CD4-positive, alpha-beta memory T cell (primary cell): ENCODE measurements around the gene MUCL3. TPM values are rescaled to one million over a fixed set of nuclear protein-coding genes. Genes with fewer than 3 reads are reported as not detected.

ENCODE experiments used
- CTCF ChIA-PET: fragments of 350-600 bp; sonication (Branson Sonifier 250); formaldehyde crosslinking; loops from one replicate; lab custom pipeline; 2021; ENCODE audit warnings: inconsistent platforms; ENCODE audit not compliant: partially characterized antibody; lab: Charles Lee
- POLR2A ChIA-PET: fragments of 350-600 bp; sonication (Branson Sonifier 250); formaldehyde crosslinking; loops from one replicate; lab custom pipeline; 2021; ENCODE audit not compliant: partially characterized antibody; lab: Charles Lee
- DNase-seq, 5 donors: peaks; one replicate each; pipeline versions ENCODE4 v3.0.0 to v3.0.0-alpha.2; 2020 to 2022; ENCODE audit warnings: mixed read lengths in 1 of 5
- H3K27ac ChIP-seq: one replicate; pipeline ENCODE4 v1.7.0; 2013; ENCODE audit warnings: low read depth, low read length
- H3K27me3 ChIP-seq: 2 replicates; pipeline ENCODE4 v1.7.0; 2013; ENCODE audit warnings: mild to moderate bottlenecking, low read length, moderate library complexity; ENCODE audit not compliant: insufficient read depth
- H3K36me3 ChIP-seq: 2 replicates; pipeline ENCODE4 v1.7.0; 2013; ENCODE audit warnings: mild to moderate bottlenecking, low read length, moderate library complexity; ENCODE audit not compliant: insufficient read depth
- H3K4me1 ChIP-seq: 2 replicates; pipeline ENCODE4 v1.7.0; 2013; ENCODE audit warnings: mild to moderate bottlenecking, low read length, moderate library complexity; ENCODE audit not compliant: insufficient read depth
- H3K4me3 ChIP-seq, 2 donors: one replicate each; pipeline ENCODE4 v1.7.0; 2013; ENCODE audit warnings: low read length in 2 of 2, mild to moderate bottlenecking in 1 of 2
- H3K9me3 ChIP-seq, 2 donors: one replicate each; pipeline ENCODE4 v1.7.0; 2013; ENCODE audit warnings: low read length in 2 of 2, control low read depth in 1 of 2; ENCODE audit not compliant: control insufficient read depth in 1 of 2
- H3K27ac Mint-ChIP-seq, 7 donors: one replicate each; pipeline ENCODE4 v1.8.0; 2020 to 2021; ENCODE audit warnings: mixed read lengths in 7 of 7, mild to moderate bottlenecking in 6 of 7, inconsistent platforms in 3 of 7, moderate library complexity in 3 of 7
- H3K27me3 Mint-ChIP-seq, 2 donors: one replicate each; pipeline ENCODE4 v1.8.0; 2020 to 2021; ENCODE audit warnings: mixed read lengths in 2 of 2
- H3K36me3 Mint-ChIP-seq, 2 donors: one replicate each; pipeline ENCODE4 v1.8.0; 2020 to 2021; ENCODE audit warnings: mixed read lengths in 2 of 2, inconsistent platforms in 1 of 2, mild to moderate bottlenecking in 1 of 2
- H3K4me1 Mint-ChIP-seq, 4 donors: one replicate each; pipeline ENCODE4 v1.8.0; 2020 to 2021; ENCODE audit warnings: mixed read lengths in 4 of 4, mild to moderate bottlenecking in 1 of 4
- H3K4me3 Mint-ChIP-seq, 8 donors: one replicate each; pipeline ENCODE4 v1.8.0; 2020 to 2021; ENCODE audit warnings: mixed read lengths in 8 of 8, mild to moderate bottlenecking in 7 of 8, moderate library complexity in 6 of 8, inconsistent platforms in 3 of 8
- H3K9me3 Mint-ChIP-seq, 8 donors: one replicate each; pipeline ENCODE4 v1.8.0; 2020 to 2021; ENCODE audit warnings: mixed read lengths in 8 of 8, mild to moderate bottlenecking in 5 of 8, inconsistent platforms in 3 of 8, moderate library complexity in 1 of 8
- intact Hi-C: fragments of 100-400 bp; cut with micrococcal nuclease; formaldehyde crosslinking; loops from one replicate; pipeline ENCODE4 v1.15.1; 2023
- polyA plus RNA-seq, 2 donors: library from polyadenylated mRNA; unstranded; fragments of 300-500 nt; fragmentation: Illumina TruSeq; gene quantifications; one replicate each; pipeline ENCODE4 v1.2.3, GENCODE V29; 2021
- total RNA-seq, 2 experiments: library from RNA; stranded (reverse); gene quantifications; one replicate each; pipeline ENCODE4 v1.2.3, GENCODE V29; 2021

Gene MUCL3
- total and polyA plus RNA-seq, 4 experiments from 2014 or later, result not detected

- H3K9me3 ChIP-seq, result no peaks in the 10 kb centered on the region
- H3K9me3 Mint-ChIP-seq, result no peaks in the 10 kb centered on the region
- no peak overlapping the region for H3K27ac ChIP-seq
- H3K27ac Mint-ChIP-seq, result peak overlapping the region in 1 of 7 donors; percentile 65
- POLR2A ChIA-PET, result no interaction called here
- no peaks in the 10 kb centered on the region for H3K36me3 ChIP-seq
- H3K4me1 Mint-ChIP-seq, result peaks cover 0 to 4% (median 1%) of the 10 kb centered on the region in 4 donors
- intact Hi-C loops, result no loop called here
- CTCF ChIA-PET, result no interaction called here
- no peak overlapping the region for H3K4me3 ChIP-seq
- no peak for DNase-seq
- no peaks in the 10 kb centered on the region for H3K36me3 Mint-ChIP-seq
- peaks cover 11 to 29% of the 10 kb centered on the region in 2 donors for H3K27me3 Mint-ChIP-seq
- H3K27me3 ChIP-seq, result peaks cover 5% of the 10 kb centered on the region
- H3K4me1 ChIP-seq, result no peaks in the 10 kb centered on the region
- no peak overlapping the region for H3K4me3 Mint-ChIP-seq
Observed at GRCh38 chr6:30937265-30937664, 3.5 kb upstream of the MUCL3 start.

- no peaks in the 10 kb centered on the region for H3K9me3 Mint-ChIP-seq
- no peak for DNase-seq
- no peaks in the 10 kb centered on the region for H3K36me3 Mint-ChIP-seq
- Histone ChIP-seq H3K36me3 (no peaks in the 10 kb centered on the region), H3K27me3 (peaks cover 15% of the 10 kb centered on the region), H3K4me1 (no peaks in the 10 kb centered on the region), H3K27ac (no peak overlapping the region), H3K4me3 (no peak overlapping the region), H3K9me3 (no peaks in the 10 kb centered on the region)
- CTCF ChIA-PET, result no interaction called here
- POLR2A ChIA-PET, result no interaction called here
- intact Hi-C loops, result no loop called here
- H3K4me1 Mint-ChIP-seq, result peaks cover 0 to 7% (median 1%) of the 10 kb centered on the region in 4 donors
- no peak overlapping the region for H3K27ac Mint-ChIP-seq
- peaks cover 21 to 40% of the 10 kb centered on the region in 2 donors for H3K27me3 Mint-ChIP-seq
- H3K4me3 Mint-ChIP-seq, result no peak overlapping the region
Observed at GRCh38 chr6:30938730-30939129, 2.0 kb upstream of the MUCL3 start.

GRCh38 chr6:30939473-30939872 is 1.3 kb upstream of the MUCL3 start:
- Histone ChIP-seq H3K9me3 (no peaks in the 10 kb centered on the region), H3K27ac (no peak overlapping the region), H3K36me3 (no peaks in the 10 kb centered on the region), H3K27me3 (peaks cover 15% of the 10 kb centered on the region), H3K4me3 (no peak overlapping the region), H3K4me1 (no peaks in the 10 kb centered on the region)
- Mint-ChIP-seq H3K4me3 (no peak overlapping the region), H3K4me1 (peaks cover 0 to 7% (median 1%) of the 10 kb centered on the region in 4 donors), H3K27ac (no peak overlapping the region), H3K27me3 (peaks cover 24 to 42% of the 10 kb centered on the region in 2 donors), H3K9me3 (no peaks in the 10 kb centered on the region), H3K36me3 (no peaks in the 10 kb centered on the region)
- POLR2A ChIA-PET, result no interaction called here
- DNase-seq, result no peak
- CTCF ChIA-PET, result no interaction called here
- intact Hi-C loops, result no loop called here

- intact Hi-C loops, result no loop called here
- Histone ChIP-seq H3K27me3 (peaks cover 20% of the 10 kb centered on the region), H3K36me3 (no peaks in the 10 kb centered on the region), H3K4me1 (no peaks in the 10 kb centered on the region), H3K4me3 (no peak overlapping the region), H3K27ac (no peak overlapping the region), H3K9me3 (no peaks in the 10 kb centered on the region)
- CTCF ChIA-PET, result interaction anchor here (1.1 to 1.6 kb wide), 2 partner anchors 27 to 138 kb away, joined by 3 to 4 read pairs; no protein-coding TSS in a partner anchor
- peaks cover 0 to 3% (median 0%) of the 10 kb centered on the region in 4 donors for H3K4me1 Mint-ChIP-seq
- POLR2A ChIA-PET, result no interaction called here
- no peak for DNase-seq
- no peak overlapping the region for H3K27ac Mint-ChIP-seq
- H3K36me3 Mint-ChIP-seq, result no peaks in the 10 kb centered on the region
- H3K27me3 Mint-ChIP-seq, result peaks cover 31 to 59% of the 10 kb centered on the region in 2 donors
- no peak overlapping the region for H3K4me3 Mint-ChIP-seq
- H3K9me3 Mint-ChIP-seq, result no peaks in the 10 kb centered on the region
Observed at GRCh38 chr6:30942338-30943060, 1.7 kb downstream of the MUCL3 start.

GRCh38 chr6:30944051-30944450 is 3.3 kb downstream of the MUCL3 start:
- Histone ChIP-seq H3K4me3 (no peak overlapping the region), H3K27me3 (peaks cover 20% of the 10 kb centered on the region), H3K36me3 (no peaks in the 10 kb centered on the region), H3K9me3 (no peaks in the 10 kb centered on the region), H3K27ac (no peak overlapping the region), H3K4me1 (no peaks in the 10 kb centered on the region)
- no peak overlapping the region for H3K27ac Mint-ChIP-seq
- DNase-seq, result no peak
- peaks cover 31 to 66% of the 10 kb centered on the region in 2 donors for H3K27me3 Mint-ChIP-seq
- peaks cover 0 to under 1% (median 0%) of the 10 kb centered on the region in 8 donors for H3K9me3 Mint-ChIP-seq
- peaks cover 0 to 3% (median 0%) of the 10 kb centered on the region in 4 donors for H3K4me1 Mint-ChIP-seq
- intact Hi-C loops, result no loop called here
- ChIA-PET POLR2A (no interaction called here), CTCF (interaction anchor here (1.6 kb wide), 1 partner anchor 29 kb away, joined by 4 read pairs; no protein-coding TSS in a partner anchor)
- no peak overlapping the region for H3K4me3 Mint-ChIP-seq
- H3K36me3 Mint-ChIP-seq, result no peaks in the 10 kb centered on the region

GRCh38 chr6:30945281-30945680 is 4.5 kb downstream of the MUCL3 start:
- POLR2A ChIA-PET, result no interaction called here
- no peak overlapping the region for H3K4me3 Mint-ChIP-seq

GRCh38 chr6:30947231-30947630 is 6.5 kb downstream of the MUCL3 start:
- H3K27ac Mint-ChIP-seq, result no peak overlapping the region
- Histone ChIP-seq H3K4me1 (no peaks in the 10 kb centered on the region), H3K36me3 (no peaks in the 10 kb centered on the region), H3K4me3 (no peak overlapping the region), H3K27ac (no peak overlapping the region), H3K9me3 (no peaks in the 10 kb centered on the region), H3K27me3 (peaks cover 16% of the 10 kb centered on the region)
- H3K4me3 Mint-ChIP-seq, result no peak overlapping the region
- no peak for DNase-seq
- H3K4me1 Mint-ChIP-seq, result peaks cover 0 to 4% (median 1%) of the 10 kb centered on the region in 4 donors
- peaks cover 26 to 61% of the 10 kb centered on the region in 2 donors for H3K27me3 Mint-ChIP-seq
- H3K9me3 Mint-ChIP-seq, result peaks cover 0 to 2% (median 0%) of the 10 kb centered on the region in 8 donors
- POLR2A ChIA-PET, result no interaction called here
- no peaks in the 10 kb centered on the region for H3K36me3 Mint-ChIP-seq
- CTCF ChIA-PET, result no interaction called here
- intact Hi-C loops, result no loop called here

More at GRCh38 chr6:30945281-30945680, 4.5 kb downstream of the MUCL3 start:
- no peak for DNase-seq
- Mint-ChIP-seq H3K27ac (no peak overlapping the region), H3K4me1 (peaks cover 0 to 3% (median 0%) of the 10 kb centered on the region in 4 donors), H3K27me3 (peaks cover 31 to 64% of the 10 kb centered on the region in 2 donors), H3K36me3 (no peaks in the 10 kb centered on the region), H3K9me3 (peaks cover 0 to 1% (median 0%) of the 10 kb centered on the region in 8 donors)
- no peak overlapping the region for H3K27ac ChIP-seq
- H3K4me3 ChIP-seq, result no peak overlapping the region
- no peaks in the 10 kb centered on the region for H3K36me3 ChIP-seq
- peaks cover 20% of the 10 kb centered on the region for H3K27me3 ChIP-seq
- no peaks in the 10 kb centered on the region for H3K9me3 ChIP-seq
- intact Hi-C loops, result no loop called here
- CTCF ChIA-PET, result no interaction called here
- H3K4me1 ChIP-seq, result no peaks in the 10 kb centered on the region
